HG03575 (cell line): ENCODE data around the gene PPP2R5A.

ENCODE experiments used
- ATAC-seq: cut with Tn5 transposase; IDR thresholded peaks from one replicate; pipeline ENCODE4 v1.9.1; 2021; ENCODE audit not compliant: unreplicated experiment, insufficient number of reproducible peaks, low FRiP score; ENCODE audit errors: extremely low read depth

PPP2R5A gene

DNA sequence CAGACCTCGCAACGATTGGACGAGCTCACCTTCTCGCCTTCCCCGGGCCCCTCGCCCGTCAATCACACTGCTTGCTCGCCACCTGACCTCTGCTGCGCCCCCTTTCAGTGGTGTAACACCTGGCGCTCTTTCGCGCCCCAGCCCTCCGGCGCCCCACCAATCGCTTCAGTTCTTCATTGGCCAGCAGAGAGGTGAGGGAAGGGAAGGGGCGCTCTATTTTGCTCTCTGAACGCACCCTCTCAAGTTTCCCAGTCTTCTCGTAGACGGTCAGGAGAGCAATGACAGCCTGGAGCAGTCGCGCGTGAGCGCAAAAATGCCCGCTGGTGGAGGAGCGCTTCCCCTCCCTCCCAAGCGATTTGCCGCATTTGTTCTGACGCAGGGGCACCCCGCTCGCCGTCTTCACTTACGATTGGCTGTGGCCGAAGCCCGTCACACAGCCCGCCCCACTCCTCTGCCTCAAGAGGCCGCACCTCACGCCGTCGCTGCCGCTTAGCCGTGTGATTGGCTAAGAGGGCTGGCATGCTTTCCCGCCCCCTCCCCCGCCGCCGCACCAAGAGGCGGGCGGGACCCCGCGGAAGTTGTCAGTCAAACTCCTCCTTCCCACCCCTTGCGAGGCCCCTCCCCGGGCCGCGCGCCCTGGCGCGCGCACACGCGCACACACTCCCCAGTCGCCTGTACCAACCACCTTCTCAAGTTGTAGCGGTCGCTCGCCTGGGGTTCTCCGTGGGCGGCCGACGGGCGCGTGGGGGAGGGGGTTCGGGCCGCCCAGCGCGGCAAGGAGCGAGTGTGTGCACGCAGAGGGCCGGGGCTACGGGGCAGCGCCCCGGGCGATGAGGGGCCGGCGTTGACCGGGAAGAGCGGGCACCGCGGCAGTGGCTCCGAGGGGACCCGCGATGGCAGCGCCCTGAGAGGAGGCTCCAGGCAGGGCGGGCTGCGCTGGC, at the start of gene PPP2R5A:
PPP2R5A (plus strand) TSS at position 667 of the 941 bp plus-strand sequence. CDS start 701 bp downstream, outside the sequence.
- peak; percentile 73 for ATAC-seq

DNA sequence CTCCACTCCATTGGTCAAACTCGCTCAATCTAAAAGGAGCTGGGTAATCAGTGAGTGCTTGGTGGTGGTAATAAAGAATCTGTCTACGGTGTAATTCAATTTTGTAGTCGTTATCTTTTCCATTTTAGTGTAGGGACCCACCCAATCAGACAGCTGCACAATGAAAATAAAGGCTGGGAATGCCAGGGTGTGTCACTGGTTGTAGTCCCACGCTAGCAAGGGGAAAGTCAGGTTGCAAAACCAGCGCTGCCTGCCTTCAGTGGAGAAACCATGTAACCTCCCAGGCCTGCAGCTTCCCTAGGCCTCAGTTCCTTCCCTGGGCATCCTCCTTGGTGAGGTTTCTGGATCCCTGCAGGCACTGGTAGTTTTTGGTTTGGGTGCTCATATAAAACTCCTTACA, 49.4 kb upstream of the PPP2R5A start:
- no peak for ATAC-seq

DNA sequence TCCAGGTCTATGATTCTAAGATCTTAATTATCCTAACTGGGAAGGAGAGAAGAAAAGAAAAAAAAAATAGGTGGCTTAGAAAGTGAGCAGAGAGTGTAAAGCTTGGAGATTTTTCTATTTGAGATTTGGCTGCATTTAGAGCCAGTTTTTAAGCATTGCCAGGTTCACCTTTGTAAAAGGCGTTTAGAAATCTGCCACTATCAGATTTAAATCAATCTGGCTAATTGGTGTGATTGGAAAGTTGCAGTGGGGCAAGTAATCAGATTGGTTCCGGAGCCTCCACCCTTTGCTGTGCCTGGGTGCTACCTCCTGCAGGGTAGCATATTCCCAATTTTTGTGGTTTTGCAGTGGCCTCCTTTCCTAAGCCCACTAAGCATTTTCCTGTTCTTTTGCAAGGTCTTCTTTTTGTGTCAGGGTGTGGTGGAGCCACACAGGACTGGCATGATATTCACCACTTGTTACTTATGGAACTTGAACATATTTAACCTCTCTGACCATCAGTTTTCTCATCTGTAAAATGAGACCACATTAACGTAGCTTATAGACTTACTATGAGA, 48.5 kb upstream of the PPP2R5A start:
- no peak for ATAC-seq

DNA sequence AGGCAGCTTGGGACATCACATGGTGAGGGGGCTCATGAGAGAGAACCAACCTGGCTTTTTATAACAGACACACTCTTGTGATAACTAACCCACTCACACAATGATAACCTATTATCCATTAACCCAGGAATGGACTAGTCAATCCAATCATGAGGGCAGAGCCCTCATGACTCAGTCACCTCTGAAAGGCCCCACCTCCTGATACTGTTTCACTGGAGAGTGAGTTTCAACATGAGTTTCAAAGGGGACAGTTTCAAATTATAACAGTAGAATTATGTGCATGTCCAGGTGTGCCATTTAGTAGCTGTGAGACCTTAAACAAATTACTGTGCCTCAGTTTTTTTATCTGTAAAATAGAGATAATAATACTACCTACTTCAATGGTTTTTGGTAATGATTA, 47.6 kb upstream of the PPP2R5A start:
- ATAC-seq, result peak; percentile 40

- no peak for ATAC-seq
These were observed 46.7 kb upstream of the PPP2R5A start for GRCh38 chr1:212238552-212238951.

DNA sequence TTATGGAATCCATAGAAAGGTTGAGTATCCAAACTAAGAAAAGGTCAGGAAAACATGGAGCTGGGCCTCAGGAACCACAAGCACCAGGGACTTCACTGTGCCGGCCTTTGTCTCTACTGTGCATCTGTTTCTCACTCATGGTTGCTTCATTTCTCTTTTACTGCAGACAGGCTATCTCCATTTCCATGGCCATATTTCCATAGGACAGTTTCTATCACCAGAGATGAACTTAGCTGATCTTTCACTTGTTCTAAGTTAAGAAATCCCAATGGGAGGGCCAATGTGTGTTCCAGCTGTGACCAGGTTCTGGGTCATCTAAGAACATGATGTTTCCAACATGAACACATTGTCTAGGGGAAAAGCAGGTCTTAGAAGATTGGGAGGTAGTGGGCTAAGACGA, 43.7 kb upstream of the PPP2R5A start:
- no peak for ATAC-seq

GRCh38 chr1:212241957-212242287, 43.3 kb upstream of the PPP2R5A start:
- no peak for ATAC-seq

DNA sequence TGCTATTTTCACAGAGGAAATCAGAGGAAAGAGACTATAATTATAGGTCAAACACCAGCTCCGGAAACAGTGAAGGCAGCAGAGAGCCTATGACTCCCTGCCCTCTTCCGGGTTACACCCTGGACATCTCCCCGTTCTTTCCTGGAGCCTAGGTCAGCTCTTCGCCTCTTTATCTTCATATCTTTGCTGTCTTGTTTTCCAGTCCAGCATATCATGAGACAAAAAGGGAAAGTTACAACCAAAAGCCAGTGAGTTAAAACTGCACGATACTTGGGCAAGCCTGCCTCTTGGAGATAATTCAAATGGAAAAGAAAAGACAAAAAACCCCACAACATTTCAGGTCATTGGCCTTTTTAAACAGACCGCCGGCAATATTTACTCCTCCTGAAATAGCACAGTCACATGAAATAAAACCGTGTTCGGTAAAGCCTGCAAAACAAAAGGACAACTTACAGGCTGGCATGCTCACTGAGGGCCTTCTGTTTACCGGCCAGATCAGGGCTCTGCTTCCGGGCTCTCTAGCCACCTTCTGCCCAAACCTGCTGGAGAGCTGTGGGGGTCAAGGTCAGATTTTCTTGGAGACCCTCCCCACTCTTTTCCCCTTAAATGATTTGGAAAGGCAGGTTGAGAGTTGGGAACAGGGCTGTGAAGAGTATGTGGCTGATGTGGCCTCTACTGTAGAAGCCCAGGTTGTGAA, 42.8 kb upstream of the PPP2R5A start:
- ATAC-seq, result no peak

GRCh38 chr1:212242985-212243308, 42.3 kb upstream of the PPP2R5A start:
- ATAC-seq, result no peak

DNA sequence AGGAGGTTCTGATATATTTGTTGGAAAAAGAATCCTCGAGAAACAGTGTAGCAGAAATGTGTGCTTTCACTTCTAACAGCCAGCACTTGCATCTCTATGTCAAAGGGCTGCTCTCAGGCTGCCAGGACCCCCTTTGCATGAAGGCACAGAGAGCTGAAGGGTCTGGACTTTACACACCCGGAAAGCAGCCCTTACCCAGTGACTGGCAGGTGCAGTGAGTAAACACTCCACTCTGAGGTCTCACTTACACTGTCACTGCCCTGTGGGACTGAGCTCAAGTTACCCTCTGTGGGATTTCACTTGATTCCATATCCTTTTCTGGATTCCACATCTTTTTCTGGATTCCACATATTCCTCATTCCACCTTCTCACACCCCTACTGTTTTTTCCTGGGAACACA, 40.8 kb upstream of the PPP2R5A start:
- no peak for ATAC-seq

- no peak for ATAC-seq
These were observed 38.0 kb upstream of the PPP2R5A start for GRCh38 chr1:212247179-212247721.

DNA sequence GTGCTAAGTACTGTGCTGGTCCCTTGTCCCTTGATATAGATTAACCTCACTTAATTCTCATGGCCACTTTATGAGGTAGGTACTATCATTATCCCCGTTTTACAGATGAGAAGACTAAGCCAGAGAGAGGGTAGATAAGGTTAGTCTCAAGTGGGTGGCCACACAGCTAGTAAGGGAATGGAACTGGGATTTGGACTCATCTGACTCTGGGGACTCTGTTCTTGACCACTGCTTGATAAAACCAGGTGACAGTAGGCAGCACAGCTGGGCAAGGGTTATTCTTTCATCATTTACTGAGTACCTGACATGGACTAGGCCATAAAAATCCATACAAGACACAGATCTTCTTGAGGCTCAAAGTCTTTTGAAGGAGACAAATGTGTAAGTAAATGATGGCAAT, 37.2 kb upstream of the PPP2R5A start:
- ATAC-seq, result no peak

- ATAC-seq, result no peak
These were observed 30.3 kb upstream of the PPP2R5A start for GRCh38 chr1:212254853-212255363.

DNA sequence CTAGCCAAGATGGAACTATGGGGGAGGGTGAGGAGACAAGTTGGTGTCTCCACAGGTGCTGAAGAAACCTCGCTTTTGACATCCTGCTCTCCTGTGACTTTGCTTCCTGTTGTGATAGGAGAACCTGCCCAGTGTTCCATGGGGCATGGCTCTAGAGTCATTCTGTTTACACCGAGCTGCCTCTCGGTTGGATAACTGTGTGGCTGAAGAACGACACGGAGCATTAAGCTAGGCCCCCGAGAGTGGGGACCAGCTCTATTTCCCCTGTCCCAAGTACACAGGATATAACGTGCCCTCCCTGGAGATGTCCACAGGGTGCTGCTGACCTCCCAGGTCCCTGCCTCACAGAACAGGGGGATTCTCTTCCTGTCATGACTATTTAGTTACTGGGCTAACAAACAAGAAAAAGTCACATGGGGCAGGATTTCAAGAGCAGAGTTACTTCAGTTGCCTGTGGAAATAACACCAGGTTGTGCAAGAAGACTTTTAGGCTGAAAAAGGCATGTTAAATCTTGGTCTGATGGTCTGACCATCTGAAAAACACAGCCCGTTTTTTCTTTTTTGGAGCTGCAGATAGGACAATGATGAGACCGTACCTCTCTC, 29.4 kb upstream of the PPP2R5A start:
- no peak for ATAC-seq

DNA sequence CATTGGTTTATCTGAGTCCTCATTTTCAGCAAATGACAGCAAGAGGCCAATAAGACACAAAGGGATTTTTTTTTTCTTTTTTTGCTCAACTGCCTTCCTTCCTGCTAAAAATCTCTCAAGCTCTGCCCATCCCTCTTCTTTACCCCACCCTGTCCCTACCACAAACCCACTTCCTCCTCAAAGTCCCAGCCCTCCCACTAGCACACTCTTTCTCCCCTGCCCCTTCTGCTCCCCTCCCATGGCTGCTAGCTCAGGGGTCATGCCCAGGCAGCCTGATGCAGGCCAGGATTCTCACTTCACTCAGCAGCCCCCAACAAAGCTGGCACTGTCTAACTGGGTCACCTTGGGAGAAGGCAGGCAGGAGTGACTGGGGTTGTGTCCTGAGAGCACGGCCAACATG, 28.8 kb upstream of the PPP2R5A start:
- ATAC-seq, result no peak

GRCh38 chr1:212257157-212257556, 28.1 kb upstream of the PPP2R5A start:
- no peak for ATAC-seq

DNA sequence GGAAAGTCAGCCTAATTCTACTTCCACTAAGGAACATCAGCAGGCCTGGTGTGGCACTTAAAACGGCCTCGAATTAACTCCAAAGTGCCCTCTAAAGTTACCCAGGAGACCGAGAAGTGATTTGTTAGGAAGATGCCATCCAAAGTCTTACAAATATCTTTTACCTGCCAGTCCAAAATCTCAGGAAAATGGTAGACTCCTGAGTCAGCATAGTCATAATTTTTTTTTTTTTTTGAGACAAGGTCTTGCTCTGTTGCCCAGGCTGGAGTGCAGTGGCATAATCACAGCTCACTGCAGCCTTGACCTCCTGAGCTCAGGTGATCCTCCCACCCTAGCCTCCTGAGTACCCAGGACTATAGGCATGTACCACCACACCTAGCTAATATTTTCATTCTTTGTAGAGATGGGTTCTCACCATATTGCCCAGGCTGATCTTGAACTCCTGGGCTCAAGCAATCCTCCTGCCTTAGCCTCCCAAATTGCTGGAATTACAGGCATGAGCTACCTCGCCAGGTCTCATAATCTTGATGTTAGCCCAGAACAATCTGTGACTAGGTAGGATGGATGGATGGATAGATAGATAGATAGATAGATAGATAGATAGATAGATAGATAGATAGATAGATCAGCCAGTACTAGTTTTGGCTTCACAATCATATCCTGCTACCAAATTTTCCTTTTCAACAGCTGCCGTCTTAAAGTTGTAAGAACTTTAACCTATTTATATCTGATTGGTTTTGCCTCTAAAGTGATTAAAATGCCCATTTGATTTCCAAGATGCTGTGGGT, 25.3 kb upstream of the PPP2R5A start:
- no peak for ATAC-seq

DNA sequence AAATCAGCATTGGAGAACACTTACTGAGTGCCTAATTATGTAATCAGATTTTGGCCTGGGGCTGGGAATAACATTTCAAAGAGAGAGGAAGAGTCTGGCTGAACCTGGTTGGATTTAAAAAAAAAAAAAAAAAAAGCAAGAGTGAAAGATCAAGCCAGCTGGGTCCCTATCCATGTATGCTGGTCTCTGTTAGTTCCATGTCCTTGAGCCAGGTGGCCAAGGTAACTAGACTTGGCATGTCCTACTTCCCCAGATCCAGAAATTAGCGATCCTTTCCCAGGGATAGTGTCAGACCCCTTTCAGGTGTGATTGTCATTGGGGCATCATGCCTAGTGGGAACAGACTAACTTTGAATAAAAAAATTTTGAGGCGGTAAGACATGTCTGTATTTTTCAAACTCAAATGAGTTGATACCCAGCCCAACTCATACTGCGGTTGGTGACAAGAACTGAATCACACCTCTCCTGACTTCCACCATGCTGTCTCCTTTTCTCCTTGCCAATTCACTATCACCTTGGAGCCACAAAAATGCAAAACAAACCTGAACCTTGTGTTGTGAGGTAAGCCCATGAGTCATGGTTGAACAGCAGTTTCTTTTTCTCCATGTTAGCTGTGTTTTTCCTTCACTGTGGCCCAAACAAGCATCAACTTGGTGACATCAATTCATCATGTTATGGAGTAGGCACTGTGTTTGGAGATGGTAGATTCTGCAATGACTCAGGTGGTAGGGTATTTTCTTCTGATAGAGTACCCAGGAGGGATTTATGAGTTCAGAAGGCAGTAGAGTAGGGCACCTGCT, 24.5 kb upstream of the PPP2R5A start:
- ATAC-seq, result no peak
